ENCODE results near the gene AGRN. TPM values are rescaled to one million over a fixed set of nuclear protein-coding genes. Genes with fewer than 3 reads are reported as not detected.
"Not testable (repeated sequence)": the region's sequence is repeated elsewhere in the genome, so short reads cannot be mapped to it uniquely, and the experiment has no call there.

Gene AGRN
- total RNA-seq, 1 donor from 2014 or later, result 13.0 TPM

DNA sequence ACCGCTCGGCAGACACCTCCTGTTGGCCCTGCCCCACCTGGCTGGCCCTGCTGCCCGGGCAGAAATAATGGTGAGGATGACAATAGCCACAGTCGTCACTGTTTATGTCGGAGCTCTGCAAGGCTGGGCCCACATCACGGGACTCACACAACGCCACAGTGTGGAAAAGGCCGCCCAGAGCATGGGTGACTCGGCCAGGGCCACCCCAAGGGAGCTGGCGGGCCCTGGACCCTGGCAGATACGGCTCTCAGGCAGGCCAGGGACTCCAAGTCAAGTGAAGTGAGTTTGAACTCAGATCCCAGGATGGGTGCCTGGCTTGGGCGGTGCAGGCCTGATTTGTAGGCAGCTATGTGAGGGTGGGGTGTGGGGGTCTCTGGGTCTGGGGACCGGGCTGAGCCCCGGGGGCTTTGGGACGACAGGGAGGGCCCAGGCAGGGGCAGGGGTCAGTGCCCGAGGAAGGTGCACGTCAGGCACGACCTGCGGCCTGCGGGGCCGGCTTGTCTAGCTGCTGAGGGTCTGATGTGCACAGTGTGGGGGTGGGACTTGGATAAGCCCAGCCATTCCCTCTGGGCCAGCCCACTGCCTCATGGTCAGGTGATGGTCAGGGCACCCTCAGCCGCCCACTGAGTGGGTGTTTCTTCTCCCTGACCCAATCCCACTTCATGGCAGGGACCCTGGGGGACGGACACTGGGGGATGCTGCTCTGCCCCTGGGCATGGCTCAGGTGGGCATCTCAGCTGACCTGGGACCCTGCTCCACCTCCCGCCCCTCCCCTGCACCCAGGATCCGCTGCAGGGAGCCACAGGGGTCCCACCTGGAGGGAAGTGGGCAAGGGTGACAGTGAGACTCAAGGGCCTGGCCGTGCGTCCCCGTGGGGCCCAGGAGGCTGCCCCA is 53.2 kb downstream of the AGRN start:
- TF ChIP-seq, protein P1, sequence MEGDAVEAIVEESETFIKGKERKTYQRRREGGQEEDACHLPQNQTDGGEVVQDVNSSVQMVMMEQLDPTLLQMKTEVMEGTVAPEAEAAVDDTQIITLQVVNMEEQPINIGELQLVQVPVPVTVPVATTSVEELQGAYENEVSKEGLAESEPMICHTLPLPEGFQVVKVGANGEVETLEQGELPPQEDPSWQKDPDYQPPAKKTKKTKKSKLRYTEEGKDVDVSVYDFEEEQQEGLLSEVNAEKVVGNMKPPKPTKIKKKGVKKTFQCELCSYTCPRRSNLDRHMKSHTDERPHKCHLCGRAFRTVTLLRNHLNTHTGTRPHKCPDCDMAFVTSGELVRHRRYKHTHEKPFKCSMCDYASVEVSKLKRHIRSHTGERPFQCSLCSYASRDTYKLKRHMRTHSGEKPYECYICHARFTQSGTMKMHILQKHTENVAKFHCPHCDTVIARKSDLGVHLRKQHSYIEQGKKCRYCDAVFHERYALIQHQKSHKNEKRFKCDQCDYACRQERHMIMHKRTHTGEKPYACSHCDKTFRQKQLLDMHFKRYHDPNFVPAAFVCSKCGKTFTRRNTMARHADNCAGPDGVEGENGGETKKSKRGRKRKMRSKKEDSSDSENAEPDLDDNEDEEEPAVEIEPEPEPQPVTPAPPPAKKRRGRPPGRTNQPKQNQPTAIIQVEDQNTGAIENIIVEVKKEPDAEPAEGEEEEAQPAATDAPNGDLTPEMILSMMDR (IDR thresholded peaks at IDR 0.05; ENCODE audit: borderline replicate concordance), result no peak
- Histone ChIP-seq H3K27ac (replicated peaks) (no peak overlapping the region), H3K9me3 (replicated peaks) (no peaks in the 10 kb centered on the region), H3K4me1 (peaks cover 18% of the 10 kb centered on the region), H3K36me3 (no peaks in the 10 kb centered on the region), H3K4me3 (no peak overlapping the region), H3K27me3 (ENCODE audit: low read depth) (peaks cover 74% of the 10 kb centered on the region)
- intact Hi-C loops (cut with micrococcal nuclease), result no loop called here
- no peak for DNase-seq

DNA sequence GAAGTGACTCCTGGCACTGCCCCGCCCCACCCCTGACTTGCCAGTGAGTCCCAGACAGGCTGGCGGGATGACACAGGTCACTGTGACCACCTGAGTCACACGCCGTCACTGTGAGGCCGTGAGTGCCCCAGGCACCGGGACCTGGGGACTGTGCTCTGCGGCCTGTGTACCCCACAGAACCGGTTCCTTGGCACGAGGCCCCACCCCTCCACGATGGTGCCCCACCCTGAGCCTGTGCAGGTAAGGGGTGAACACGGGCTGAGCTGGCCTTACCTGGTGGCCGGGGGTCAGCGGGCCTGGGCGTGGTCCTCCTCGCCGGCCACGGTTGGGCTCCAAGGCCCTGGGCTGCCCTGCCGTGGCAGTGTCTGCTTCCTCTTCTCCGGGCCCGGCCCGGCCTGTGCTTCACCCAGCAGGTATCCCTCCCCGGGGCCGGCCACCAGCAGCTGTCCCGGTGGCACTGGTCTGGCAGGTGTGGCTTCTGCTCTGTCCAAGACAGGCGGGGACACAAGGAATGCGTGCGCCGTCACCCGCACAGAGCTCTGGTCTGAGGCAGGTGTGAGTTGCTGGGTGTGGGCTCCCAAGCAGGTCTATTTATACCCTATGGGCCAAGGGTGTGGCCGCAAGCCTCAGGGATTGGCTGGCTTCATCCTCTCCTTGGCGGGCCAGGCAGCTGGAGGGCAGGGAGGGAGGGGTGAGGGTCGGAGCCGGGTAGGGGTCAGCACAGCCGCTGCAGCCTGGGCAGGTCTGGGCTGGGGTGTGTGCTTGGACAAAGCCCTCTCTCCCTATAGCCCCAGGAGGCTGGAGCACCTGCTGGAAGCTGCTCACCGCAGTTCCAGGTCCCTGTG is 54.0 kb downstream of the AGRN start, which contains the start of gene RNF223:
Gene RNF223, minus strand, starts transcription at position 564 of the 845 bp plus-strand sequence. CDS start 1,740 bp downstream, outside the sequence.
- Histone ChIP-seq H3K9me3 (replicated peaks) (no peaks in the 10 kb centered on the region), H3K36me3 (no peaks in the 10 kb centered on the region), H3K4me1 (peaks cover 10% of the 10 kb centered on the region), H3K27me3 (ENCODE audit: low read depth) (peaks cover 65% of the 10 kb centered on the region), H3K4me3 (no peak within 1 kb of the TSS), H3K27ac (replicated peaks) (no peak within 1 kb of the TSS)
- DNase-seq, result no peak
- intact Hi-C loops (cut with micrococcal nuclease), result no loop called here
- TF ChIP-seq, protein P1 (IDR thresholded peaks at IDR 0.05; ENCODE audit: borderline replicate concordance), result no peak

DNA sequence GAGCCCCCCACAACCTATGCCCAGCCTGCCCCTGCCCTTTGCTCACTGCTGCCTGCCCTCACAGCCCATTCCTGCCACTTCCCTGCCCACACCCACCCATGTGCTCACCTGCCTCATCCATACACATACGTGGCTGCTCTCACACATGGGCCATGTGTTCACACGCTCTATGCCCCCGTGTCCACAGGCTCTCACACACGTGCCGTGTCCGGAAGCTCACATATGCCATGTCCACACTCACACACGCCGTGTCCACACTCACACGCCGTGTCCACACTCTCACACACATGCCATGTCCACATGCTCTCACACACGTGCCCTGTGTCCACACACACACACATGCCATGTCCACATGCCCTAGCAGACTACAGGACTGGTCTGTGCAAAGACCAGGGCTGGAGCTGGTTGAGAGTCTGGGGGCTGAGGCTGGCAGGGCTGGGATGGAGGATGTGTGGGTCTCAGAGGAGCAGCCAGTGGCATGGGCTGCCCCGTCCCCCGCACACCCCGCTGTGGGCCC is 54.8 kb downstream of the AGRN start:
- no peak for DNase-seq
- TF ChIP-seq, protein P1 (IDR thresholded peaks at IDR 0.05; ENCODE audit: borderline replicate concordance), result no peak
- no peak overlapping the region for H3K27ac ChIP-seq (replicated peaks)
- H3K4me1 ChIP-seq, result peaks cover 8% of the 10 kb centered on the region
- no peaks in the 10 kb centered on the region for H3K36me3 ChIP-seq
- no peak overlapping the region for H3K4me3 ChIP-seq
- H3K9me3 ChIP-seq (replicated peaks), result no peaks in the 10 kb centered on the region
- intact Hi-C loops (cut with micrococcal nuclease), result no loop called here
- H3K27me3 ChIP-seq (ENCODE audit: low read depth), result peaks cover 62% of the 10 kb centered on the region

DNA sequence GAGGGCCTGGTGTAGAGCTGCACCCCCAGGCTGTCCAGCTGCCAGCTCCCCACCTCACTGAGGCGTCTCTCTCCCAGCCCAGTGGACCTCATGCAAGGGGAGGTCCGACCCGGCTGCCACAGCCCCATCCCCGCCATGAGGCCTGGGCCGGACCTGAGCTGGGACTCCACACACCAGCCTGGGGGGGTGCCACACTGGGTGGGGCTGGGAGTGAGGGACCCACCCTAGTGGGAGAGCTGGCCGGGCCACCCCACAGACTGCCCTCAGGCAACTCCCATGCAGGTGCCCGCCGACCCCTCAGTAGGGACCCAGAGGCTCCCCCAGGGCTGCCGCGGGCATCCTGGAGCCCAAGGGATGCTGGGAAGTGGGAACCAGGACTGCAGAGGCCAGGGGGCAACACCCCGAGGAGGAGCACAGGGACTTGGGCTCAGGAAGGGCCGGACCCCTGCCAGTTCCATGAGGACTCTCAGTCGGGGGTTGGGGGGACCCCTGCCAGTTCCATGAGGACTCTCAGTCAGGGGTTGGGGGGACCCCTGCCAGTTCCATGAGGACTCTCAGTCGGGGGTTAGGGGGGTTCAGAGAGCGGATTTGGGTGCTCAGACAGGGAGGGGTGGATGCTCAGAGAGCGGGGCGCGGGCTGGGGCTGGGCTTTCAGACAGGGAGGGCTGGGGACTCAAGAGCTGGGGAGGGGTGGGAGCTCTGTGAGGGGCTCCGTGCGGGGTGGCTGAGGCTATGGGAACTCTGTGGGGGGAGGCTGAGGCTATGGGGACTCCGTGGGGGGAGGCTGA is 55.4 kb downstream of the AGRN start:
- Histone ChIP-seq H3K9me3 (replicated peaks) (no peaks in the 10 kb centered on the region), H3K27ac (replicated peaks) (no peak overlapping the region), H3K36me3 (no peaks in the 10 kb centered on the region), H3K4me3 (no peak overlapping the region), H3K4me1 (peaks cover 11% of the 10 kb centered on the region), H3K27me3 (ENCODE audit: low read depth) (peaks cover 60% of the 10 kb centered on the region)
- intact Hi-C loops (cut with micrococcal nuclease), result no loop called here
- peak; percentile 9 for DNase-seq
- TF ChIP-seq, protein P1 (IDR thresholded peaks at IDR 0.05; ENCODE audit: borderline replicate concordance), result no peak

DNA sequence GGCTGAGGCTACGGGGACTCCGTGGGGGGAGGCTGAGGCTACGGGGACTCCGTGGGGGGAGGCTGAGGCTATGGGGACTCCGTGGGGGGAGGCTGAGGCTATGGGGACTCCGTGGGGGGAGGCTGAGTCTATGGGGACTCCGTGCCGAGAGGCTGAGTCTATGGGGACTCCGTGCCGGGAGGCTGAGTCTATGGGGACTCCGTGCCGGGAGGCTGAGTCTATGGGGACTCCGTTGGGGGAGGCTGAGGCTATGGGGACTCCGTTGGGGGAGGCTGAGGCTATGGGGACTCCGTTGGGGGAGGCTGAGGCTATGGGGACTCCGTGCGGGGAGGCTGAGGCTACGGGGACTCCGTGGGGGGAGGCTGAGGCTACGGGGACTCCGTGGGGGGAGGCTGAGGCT is 57.5 kb downstream of the AGRN start:
- Histone ChIP-seq H3K27me3 (ENCODE audit: low read depth) (peaks cover 40% of the 10 kb centered on the region), H3K4me1 (peaks cover 12% of the 10 kb centered on the region)
- DNase-seq; H3K36me3 ChIP-seq; H3K4me3 ChIP-seq; intact Hi-C loops (cut with micrococcal nuclease); H3K9me3 ChIP-seq (replicated peaks); H3K27ac ChIP-seq (replicated peaks): not testable (repeated sequence)
